H1 (cell line): Measurements from ENCODE around the gene ESRRB. TPM values are rescaled to one million over a fixed set of nuclear protein-coding genes. Genes with fewer than 3 reads are reported as not detected.

Experiments
- CTCF ChIA-PET: fragments of 300-600 bp; sonication (Branson Sonifier 250); formaldehyde crosslinking; loops from one replicate; lab custom pipeline; 2021; ENCODE audit not compliant: partially characterized antibody; lab: Charles Lee
- POLR2A ChIA-PET: fragments of 300-600 bp; sonication (Branson Sonifier 250); formaldehyde crosslinking; loops from one replicate; lab custom pipeline; 2021; ENCODE audit warnings: inconsistent platforms; ENCODE audit not compliant: partially characterized antibody; lab: Charles Lee
- DNase-seq, 2 experiments: peaks; one replicate each; pipeline versions ENCODE4 v3.0.0 to v3.0.0-alpha.2; 2010 to 2022; ENCODE audit warnings: low spot score in 2 of 2, low read depth in 1 of 2, mixed read lengths in 1 of 2
- FAIRE-seq: peaks from 2 replicates; lab custom pipeline; 2011; peaks lifted over from hg19 to GRCh38; lab: Jason Lieb, UNC
- H2AFZ ChIP-seq: 2 replicates; pipeline ENCODE4 v1.8.1; 2012; ENCODE audit warnings: low read length, inconsistent platforms
- H2AK5ac ChIP-seq: 2 replicates; pipeline ENCODE4 v1.6.1; 2013; ENCODE audit warnings: low read depth, low read length
- H2BK120ac ChIP-seq: replicated peaks from 2 replicates; pipeline ENCODE3; 2013; ENCODE audit warnings: low read depth, low read length, inconsistent platforms
- H2BK12ac ChIP-seq: 2 replicates; pipeline ENCODE4 v1.6.1; 2013; ENCODE audit warnings: low read depth, low read length
- H2BK15ac ChIP-seq: 2 replicates; pipeline ENCODE4 v1.6.1; 2013; ENCODE audit warnings: low read length
- H2BK20ac ChIP-seq: 2 replicates; pipeline ENCODE4 v1.6.1; 2013; ENCODE audit warnings: low read length
- H2BK5ac ChIP-seq: 2 replicates; pipeline ENCODE4 v1.6.1; 2013; ENCODE audit warnings: low read depth, low read length
- H3K14ac ChIP-seq: 2 replicates; pipeline ENCODE4 v1.6.1; 2013; ENCODE audit warnings: inconsistent platforms; ENCODE audit not compliant: insufficient read length
- H3K18ac ChIP-seq: 2 replicates; pipeline ENCODE4 v1.6.1; 2013; ENCODE audit warnings: low read length; ENCODE audit errors: extremely low read depth
- H3K23ac ChIP-seq: 2 replicates; pipeline ENCODE4 v1.6.1; 2013; ENCODE audit warnings: inconsistent platforms; ENCODE audit not compliant: insufficient read length
- H3K23me2 ChIP-seq: 2 replicates; pipeline ENCODE4 v1.6.1; 2013; ENCODE audit warnings: low read depth, low read length
- H3K27ac ChIP-seq: 2 replicates; pipeline ENCODE4 v1.6.1; 2011; ENCODE audit warnings: low read depth, low read length, inconsistent platforms
- H3K27me3 ChIP-seq, 4 experiments: replicated peaks in 1 of 4; 1 replicate in 1 of 4; 2 replicates in 3 of 4; pipeline versions ENCODE4 v1.6.1 to v1.8.1; 2011 to 2013; ENCODE audit warnings: low read length in 3 of 4, mild to moderate bottlenecking in 3 of 4, inconsistent platforms in 2 of 4, mixed read lengths in 2 of 4, moderate library complexity in 1 of 4; ENCODE audit not compliant: control insufficient read depth in 3 of 4, insufficient read depth in 3 of 4; ENCODE audit errors: extremely low read depth in 1 of 4
- H3K36me3 ChIP-seq, 4 experiments: 2 replicates each; pipeline versions ENCODE4 v1.6.1 to v1.8.1; 2011 to 2013; ENCODE audit warnings: mild to moderate bottlenecking in 4 of 4, low read length in 3 of 4, moderate library complexity in 2 of 4, control low read depth in 1 of 4, inconsistent platforms in 1 of 4; ENCODE audit not compliant: insufficient read depth in 4 of 4, control insufficient read depth in 2 of 4
- H3K4ac ChIP-seq: replicated peaks from 2 replicates; pipeline ENCODE3; 2013; ENCODE audit warnings: low read length, low read depth, mixed read lengths, inconsistent platforms; ENCODE audit not compliant: insufficient read length
- H3K4me1 ChIP-seq, 4 experiments: replicated peaks in 1 of 4; 1 replicate in 1 of 4; 2 replicates in 3 of 4; pipeline versions ENCODE4 v1.6.1 to v1.8.1; 2011 to 2013; ENCODE audit warnings: low read length in 3 of 4, inconsistent platforms in 2 of 4, mixed read lengths in 1 of 4; ENCODE audit not compliant: insufficient read depth in 4 of 4, control insufficient read depth in 3 of 4
- H3K4me2 ChIP-seq, 2 experiments: 2 replicates each; pipeline versions ENCODE4 v1.6.1 to v1.8.1; 2011 to 2013; ENCODE audit warnings: low read depth in 2 of 2, low read length in 2 of 2, control low read depth in 1 of 2, inconsistent platforms in 1 of 2, mild to moderate bottlenecking in 1 of 2; ENCODE audit not compliant: insufficient read depth in 1 of 2
- H3K4me3 ChIP-seq, 4 experiments: fragments of 200-600, 300-600 bp in 1 of 4; sonication (generic), shearing (Covaris generic), sonication (Bioruptor Twin) in 1 of 4; 2 replicates each; pipeline versions ENCODE4 v1.5.1 to v1.8.1; 2011 to 2016; ENCODE audit warnings: low read length in 4 of 4, low read depth in 3 of 4, control low read depth in 2 of 4, inconsistent platforms in 2 of 4, mild to moderate bottlenecking in 2 of 4, mixed read lengths in 1 of 4, moderate library complexity in 1 of 4; ENCODE audit not compliant: insufficient read depth in 2 of 4; ENCODE audit errors: extremely low read depth in 1 of 4
- H3K56ac ChIP-seq: replicated peaks from 2 replicates; pipeline ENCODE3; 2013; ENCODE audit warnings: low read depth, mild to moderate bottlenecking, mixed read lengths, low read length, inconsistent platforms; ENCODE audit not compliant: insufficient read length
- H3K79me1 ChIP-seq: 2 replicates; pipeline ENCODE4 v1.6.1; 2013; ENCODE audit warnings: low read depth, low read length, control low read depth
- H3K79me2 ChIP-seq, 2 experiments: 2 replicates each; pipeline versions ENCODE4 v1.6.1 to v1.8.1; 2012 to 2013; ENCODE audit warnings: low read length in 2 of 2, mild to moderate bottlenecking in 2 of 2, inconsistent platforms in 1 of 2; ENCODE audit not compliant: insufficient read depth in 2 of 2, control insufficient read depth in 1 of 2
- H3K9ac ChIP-seq, 4 experiments: replicated peaks in 1 of 4; 1 replicate in 1 of 4; 2 replicates in 3 of 4; pipeline versions ENCODE4 v1.6.1 to v1.8.1; 2011 to 2013; ENCODE audit warnings: low read depth in 3 of 4, low read length in 3 of 4, control low read depth in 2 of 4, mild to moderate bottlenecking in 2 of 4, moderate library complexity in 2 of 4, inconsistent platforms in 1 of 4; ENCODE audit errors: extremely low read depth in 1 of 4
- H3K9me3 ChIP-seq, 2 experiments: 2 replicates each; pipeline versions ENCODE4 v1.6.1 to v1.8.1; 2012 to 2013; ENCODE audit warnings: mild to moderate bottlenecking in 2 of 2, moderate library complexity in 2 of 2, control low read depth in 1 of 2, inconsistent platforms in 1 of 2, low read depth in 1 of 2, low read length in 1 of 2, mixed read lengths in 1 of 2; ENCODE audit not compliant: insufficient read depth in 2 of 2
- H4K20me1 ChIP-seq, 2 experiments: replicated peaks in 1 of 2; 2 replicates each; pipeline versions ENCODE3 to v1.8.1; 2011 to 2013; ENCODE audit warnings: inconsistent platforms in 2 of 2, low read length in 2 of 2, mild to moderate bottlenecking in 1 of 2; ENCODE audit not compliant: insufficient read depth in 2 of 2, control insufficient read depth in 1 of 2
- H4K5ac ChIP-seq: 2 replicates; pipeline ENCODE4 v1.6.1; 2013; ENCODE audit warnings: low read length, low read depth, mixed read lengths, inconsistent platforms; ENCODE audit not compliant: insufficient read length
- H4K8ac ChIP-seq: 2 replicates; pipeline ENCODE4 v1.8.0; 2013; ENCODE audit warnings: mild to moderate bottlenecking, moderate library complexity, low read length, inconsistent platforms; ENCODE audit not compliant: insufficient read depth; ENCODE audit errors: extremely low read depth
- H4K91ac ChIP-seq: replicated peaks from 2 replicates; pipeline ENCODE3; 2013; ENCODE audit warnings: low read length, mixed read lengths, inconsistent platforms; ENCODE audit not compliant: insufficient read length
- ATF2 ChIP-seq: IDR thresholded peaks from 2 replicates; pipeline ENCODE4 v1.6.1; 2012; ENCODE audit warnings: low read length, inconsistent platforms
- CEBPB ChIP-seq: IDR thresholded peaks from 2 replicates; pipeline ENCODE4 v1.6.1; 2012; ENCODE audit warnings: low read depth, low read length
- CHD2 ChIP-seq: IDR thresholded peaks from 2 replicates; pipeline ENCODE4 v1.6.1; 2012; ENCODE audit warnings: low read length, improper control_type of control experiment
- EZH2 ChIP-seq: fragments of 200-600 bp; sonication (generic); IDR thresholded peaks from 2 replicates; pipeline ENCODE4 v1.7.1; 2012; ENCODE audit warnings: low read depth, mild to moderate bottlenecking, moderate library complexity, low read length, inconsistent platforms; ENCODE audit not compliant: severe bottlenecking
- MAFK ChIP-seq: IDR thresholded peaks from 2 replicates; pipeline ENCODE4 v1.6.1; 2012; ENCODE audit warnings: low read depth, mild to moderate bottlenecking, improper control_type of control experiment, low read length
- POU5F1 ChIP-seq: IDR thresholded peaks from 2 replicates; pipeline ENCODE4 v1.6.1; 2011; ENCODE audit warnings: low read depth, mild to moderate bottlenecking, low read length, moderate library complexity
- RAD21 ChIP-seq, 2 experiments: IDR thresholded peaks in 1 of 2; conservative IDR thresholded peaks in 1 of 2; 2 replicates each; pipeline ENCODE4 v1.6.1; 2011; ENCODE audit warnings: low read depth in 2 of 2, low read length in 2 of 2, improper control_type of control experiment in 1 of 2, inconsistent platforms in 1 of 2, mild to moderate bottlenecking in 1 of 2, moderate library complexity in 1 of 2
- SIX5 ChIP-seq: IDR thresholded peaks from 2 replicates; pipeline ENCODE4 v1.6.1; 2011; ENCODE audit warnings: mild to moderate bottlenecking, low read depth, low read length
- SP2 ChIP-seq: IDR thresholded peaks from 2 replicates; pipeline ENCODE4 v1.6.1; 2012; ENCODE audit warnings: mild to moderate bottlenecking, low read length, inconsistent platforms
- WGBS, 2 experiments: shearing (Covaris generic) in 1 of 2; methylation state at CpG; one replicate each; pipeline versions ENCODE4 v1.1.6 to v1.1.7; 2013 to 2015; ENCODE audit warnings: low lambda C conversion rate in 2 of 2, mixed read lengths in 2 of 2, inconsistent platforms in 1 of 2, low coverage in 1 of 2, missing lambda C conversion rate in 1 of 2; ENCODE audit not compliant: insufficient replicate concordance in 2 of 2, insufficient coverage in 1 of 2, insufficient read length in 1 of 2; ENCODE audit errors: extremely low coverage in 1 of 2, missing lambda C conversion rate in 1 of 2; 5-methylcytosine and 5-hydroxymethylcytosine counted together
- polyA plus RNA-seq, 7 experiments: library from polyadenylated mRNA; depleted of rRNA in 3 of 7; stranded (reverse) in 5 of 7; unstranded in 2 of 7; fragments of >200 nt in 5 of 7; fragments of 200-250 nt in 2 of 7; gene quantifications; 1 replicate in 5 of 7; 2 replicates in 1 of 7; 4 replicates in 1 of 7; pipeline versions ENCODE4 v1.2.1 to v1.2.3, GENCODE V29; 2011 to 2013; ENCODE audit warnings: missing spikeins in 2 of 7, mixed read lengths in 2 of 7
- total RNA-seq: library from RNA; stranded (reverse); fragmentation: NEBNext Ultra II Directional; extraction: Animal tissue kit (Norgen Biotek cat#: 25700); gene quantifications from 2 replicates; pipeline ENCODE4 v1.2.1, GENCODE V29; 2021

The ESRRB gene
- total and polyA plus RNA-seq, 2 of the 8 experiments (the other 6 are each of a cell fraction or from before 2014, with no cell fraction given): 0.29 to 0.45 TPM

GRCh38 chr14:76375484-76375883 is 453 bp upstream of the ESRRB start:
- Histone ChIP-seq H4K5ac (no peak overlapping the region), H2BK15ac (no peak overlapping the region), H3K9me3 (no peaks in the 10 kb centered on the region), H3K18ac (no peak overlapping the region), H3K4me1 (peaks cover 0 to 5% (median 3%) of the 10 kb centered on the region in 4 experiments; a peak in 3 of 7 replicates), H3K23me2 (peaks cover 11% of the 10 kb centered on the region; the same call in 1 of the 2 replicates), H3K27me3 (peaks cover 28 to 55% (median 49%) of the 10 kb centered on the region in 4 experiments), H3K9ac (no peak overlapping the region), H4K91ac (no peak overlapping the region), H3K79me1 (no peaks in the 10 kb centered on the region), H3K79me2 (no peaks in the 10 kb centered on the region), H3K4me3 (peak overlapping the region in 1 of 4 experiments; percentile 73; a peak in 1 of 8 replicates), H3K4ac (no peak overlapping the region), H3K36me3 (peaks cover 0 to 6% (median 0%) of the 10 kb centered on the region in 4 experiments; a peak in 1 of 8 replicates), H4K20me1 (peaks cover 0 to 2% of the 10 kb centered on the region in 2 experiments), H2BK120ac (no peak overlapping the region), H3K14ac (no peak overlapping the region), H2AFZ (no peak overlapping the region), H2BK12ac (no peak overlapping the region), H3K23ac (no peak overlapping the region), H4K8ac (no peak overlapping the region), H3K27ac (no peak overlapping the region), H3K4me2 (peak overlapping the region; percentile 94 to 97; a peak in 2 of 4 replicates), H2BK5ac (no peak overlapping the region), H3K56ac (no peak overlapping the region), H2AK5ac (no peak overlapping the region), H2BK20ac (no peak overlapping the region)
- no peak for FAIRE-seq
- WGBS, 2 experiments: 41% methylated on average over 6 of the region's 7 CpGs; no CpG with 5 or more reads in 1 of the 2 experiments
- POLR2A ChIA-PET: no interaction called here
- DNase-seq: no peak
- TF ChIP-seq CHD2 (no peak), ATF2 (no peak), SP2 (no peak), SIX5 (no peak), EZH2 (no peak), CEBPB (no peak), MAFK (no peak), POU5F1 (no peak), RAD21 (IDR thresholded peaks at IDR 0.05 in 1 of 2, conservative IDR thresholded peaks at IDR 0.05 in 1 of 2; ENCODE audit: low read depth in 2 of 2, low read length in 2 of 2) (no peak)
- CTCF ChIA-PET: interaction anchor here (0.6 to 2.0 kb wide), 8 partner anchors 12 to 362 kb away, joined by 3 to 6 read pairs (median 3); no protein-coding TSS in a partner anchor
